SK-N-SH (cell line): ENCODE measurements around the gene NOA1. TPM values are rescaled to one million over a fixed set of nuclear protein-coding genes. Genes with fewer than 3 reads are reported as not detected.

ENCODE experiments used
- CTCF ChIA-PET: fragments of 300-600, 350-600 bp; formaldehyde crosslinking; extraction: SDS; loops from one replicate; lab custom pipeline; 2021; lab: Yijun Ruan, JAX
- POLR2A ChIA-PET: fragments of 350-600 bp; sonication (Branson Sonifier 250); formaldehyde crosslinking; extraction: SDS; loops from one replicate; lab custom pipeline; 2020; ENCODE audit warnings: antibody characterized with exemption, inconsistent platforms; lab: Yijun Ruan, JAX
- DNase-seq: peaks from one replicate; pipeline ENCODE4 v3.0.0; 2012
- H2AFZ ChIP-seq: fragments of 200-600 bp; sonication (generic); 2 replicates; pipeline ENCODE4 v1.8.1; 2016; ENCODE audit warnings: antibody characterized with exemption, mild to moderate bottlenecking, low read depth
- H3F3A ChIP-seq: fragments of 200-600 bp; sonication (generic); replicated peaks from 2 replicates; pipeline ENCODE3; 2016; ENCODE audit warnings: antibody characterized with exemption, mild to moderate bottlenecking; ENCODE audit not compliant: insufficient read depth
- H3K27ac ChIP-seq, 2 experiments: fragments of 200-500 bp in 1 of 2; fragments of 200-600 bp in 1 of 2; sonication (Bioruptor generic) in 1 of 2; sonication (generic), shearing (Covaris generic) in 1 of 2; 2 replicates each; pipeline versions ENCODE4 v1.5.1 to v1.6.1; 2014 to 2016; ENCODE audit warnings: low read depth in 2 of 2, inconsistent platforms in 1 of 2, low read length in 1 of 2, mild to moderate bottlenecking in 1 of 2, mixed read lengths in 1 of 2
- H3K27me3 ChIP-seq: fragments of 200-600 bp; sonication (generic), shearing (Covaris generic); 2 replicates; pipeline ENCODE4 v1.6.1; 2016; ENCODE audit warnings: mixed run types; ENCODE audit not compliant: insufficient read depth
- H3K36me3 ChIP-seq, 2 experiments: fragments of 200-500 bp in 1 of 2; fragments of 200-600 bp in 1 of 2; sonication (Bioruptor generic) in 1 of 2; sonication (generic) in 1 of 2; replicated peaks in 1 of 2; 2 replicates each; pipeline versions ENCODE3 to v1.5.1; 2014 to 2016; ENCODE audit warnings: low read length in 1 of 2, mild to moderate bottlenecking in 1 of 2; ENCODE audit not compliant: insufficient read depth in 2 of 2, control insufficient read depth in 1 of 2
- H3K4me1 ChIP-seq, 2 experiments: fragments of 200-500 bp in 1 of 2; fragments of 200-600 bp in 1 of 2; sonication (Bioruptor generic) in 1 of 2; sonication (generic), shearing (Covaris generic) in 1 of 2; 2 replicates each; pipeline versions ENCODE4 v1.5.1 to v1.6.1; 2014 to 2016; ENCODE audit warnings: low read depth in 1 of 2, low read length in 1 of 2, mixed run types in 1 of 2; ENCODE audit not compliant: insufficient read depth in 2 of 2, control insufficient read depth in 1 of 2
- H3K4me2 ChIP-seq: fragments of 200-600 bp; sonication (generic), shearing (Covaris generic); 2 replicates; pipeline ENCODE4 v1.6.1; 2017; ENCODE audit warnings: mixed run types
- H3K4me3 ChIP-seq, 2 experiments: fragments of 200-500 bp in 1 of 2; fragments of 200-600 bp in 1 of 2; sonication (Bioruptor generic) in 1 of 2; sonication (generic), shearing (Covaris generic) in 1 of 2; 2 replicates each; pipeline versions ENCODE4 v1.5.1 to v1.8.1; 2014 to 2016; ENCODE audit warnings: low read depth in 2 of 2, inconsistent platforms in 1 of 2, low read length in 1 of 2, mild to moderate bottlenecking in 1 of 2, mixed read lengths in 1 of 2, moderate library complexity in 1 of 2
- H3K79me2 ChIP-seq: fragments of 200-600 bp; sonication (generic); 2 replicates; pipeline ENCODE4 v1.8.1; 2017; ENCODE audit warnings: mild to moderate bottlenecking; ENCODE audit not compliant: insufficient read depth
- H3K9ac ChIP-seq: fragments of 200-600 bp; sonication (generic); 2 replicates; pipeline ENCODE4 v1.6.1; 2017; ENCODE audit warnings: mixed run types
- H3K9me2 ChIP-seq: fragments of 200-600 bp; sonication (generic); 2 replicates; pipeline ENCODE4 v1.6.1; 2017; ENCODE audit warnings: mixed run types
- H3K9me3 ChIP-seq: fragments of 200-600 bp; sonication (generic); 2 replicates; pipeline ENCODE4 v1.6.1; 2017; ENCODE audit warnings: mixed run types, mild to moderate bottlenecking, moderate library complexity
- H4K20me1 ChIP-seq: fragments of 200-600 bp; sonication (generic); 2 replicates; pipeline ENCODE4 v1.6.1; 2017; ENCODE audit warnings: mild to moderate bottlenecking, mixed run types; ENCODE audit not compliant: insufficient read depth
- CTCF ChIP-seq: fragments of 200-600 bp; sonication (generic); IDR thresholded peaks from 2 replicates; pipeline ENCODE4 v1.6.1; 2017; ENCODE audit warnings: antibody characterized with exemption, mild to moderate bottlenecking, moderate library complexity
- EZH2phosphoT487 ChIP-seq: fragments of 200-600 bp; sonication (generic); IDR thresholded peaks from 2 replicates; pipeline ENCODE4 v1.6.1; 2017; ENCODE audit warnings: low read depth, mixed run types, mild to moderate bottlenecking, antibody characterized with exemption, moderate library complexity, borderline replicate concordance
- FOSL2 ChIP-seq: IDR thresholded peaks from 2 replicates; pipeline ENCODE4 v1.4.0; 2012; ENCODE audit warnings: low read depth, mild to moderate bottlenecking, moderate library complexity, borderline replicate concordance
- FOXJ3 ChIP-seq: sonication (generic); formaldehyde crosslinking; IDR thresholded peaks from 2 replicates; pipeline ENCODE4 v1.5.1; 2020; ENCODE audit warnings: mild to moderate bottlenecking, missing genetic modification reagents
- GABPA ChIP-seq: IDR thresholded peaks from 2 replicates; pipeline ENCODE4 v1.4.0; 2012; ENCODE audit warnings: low read depth, mild to moderate bottlenecking
- GATA2 ChIP-seq: sonication (generic); formaldehyde crosslinking; IDR thresholded peaks from 2 replicates; pipeline ENCODE4 v1.5.0; 2020; ENCODE audit warnings: mild to moderate bottlenecking, missing genetic modification reagents
- MEF2A ChIP-seq: IDR thresholded peaks from 2 replicates; pipeline ENCODE4 v1.4.0; 2012; ENCODE audit warnings: low read depth, borderline replicate concordance
- NRF1 ChIP-seq: IDR thresholded peaks from 2 replicates; pipeline ENCODE4 v1.6.1; 2012; ENCODE audit warnings: low read depth, mild to moderate bottlenecking, low read length
- RAD21 ChIP-seq: IDR thresholded peaks from 2 replicates; pipeline ENCODE4 v1.6.1; 2012; ENCODE audit warnings: mild to moderate bottlenecking, low read length
- RCOR1 ChIP-seq: fragments of 150-350 bp; IDR thresholded peaks from 2 replicates; pipeline ENCODE4 v1.6.1; 2017; ENCODE audit warnings: antibody characterized with exemption, low read length
- REST ChIP-seq: IDR thresholded peaks from 2 replicates; pipeline ENCODE4 v1.6.1; 2012; ENCODE audit warnings: mild to moderate bottlenecking, low read depth, low read length, moderate library complexity
- RFX5 ChIP-seq: IDR thresholded peaks from 2 replicates; pipeline ENCODE4 v1.6.1; 2012; ENCODE audit warnings: mild to moderate bottlenecking, improper control_type of control experiment, low read length
- RXRA ChIP-seq: IDR thresholded peaks from 2 replicates; pipeline ENCODE4 v1.4.0; 2012; ENCODE audit warnings: low read depth, mild to moderate bottlenecking, borderline replicate concordance
- SIN3A ChIP-seq: IDR thresholded peaks from 2 replicates; pipeline ENCODE4 v1.6.1; 2012; ENCODE audit warnings: low read depth, mild to moderate bottlenecking, low read length, moderate library complexity, borderline replicate concordance
- SMC3 ChIP-seq: IDR thresholded peaks from 2 replicates; pipeline ENCODE4 v1.6.1; 2012; ENCODE audit warnings: low read depth, low read length, improper control_type of control experiment
- TAF1 ChIP-seq: IDR thresholded peaks from 2 replicates; pipeline ENCODE4 v1.6.1; 2012; ENCODE audit warnings: low read depth, mild to moderate bottlenecking, low read length, moderate library complexity, borderline replicate concordance
- TCF12 ChIP-seq: IDR thresholded peaks from 2 replicates; pipeline ENCODE4 v1.4.0; 2012
- YY1 ChIP-seq: IDR thresholded peaks from 2 replicates; pipeline ENCODE4 v1.4.0; 2012; ENCODE audit warnings: low read depth, mild to moderate bottlenecking
- WGBS: methylation state at CpG from one replicate; pipeline ENCODE4 v1.1.6; 2017; ENCODE audit warnings: low lambda C conversion rate; 5-methylcytosine and 5-hydroxymethylcytosine counted together
- polyA plus RNA-seq, 3 experiments: library from polyadenylated mRNA; depleted of rRNA; stranded (reverse); fragments of >200 nt; gene quantifications; 2 replicates each; pipeline ENCODE4 v1.2.3, GENCODE V29; 2012
- TF ChIP-seq, protein P1 (sequence below): IDR thresholded peaks from 2 replicates; pipeline ENCODE4 v1.4.0; 2012; ENCODE audit warnings: low read depth

The NOA1 gene
- polyA plus RNA-seq, 1 of the 3 experiments (the other 2 are of a cell fraction) = 11.8 TPM

GRCh38 chr4:56930638-56931037 is 46.8 kb downstream of the NOA1 start:
- Histone ChIP-seq H3K79me2 (peaks cover 87% of the 10 kb centered on the region), H3K9ac (no peak overlapping the region), H3K9me2 (no peaks in the 10 kb centered on the region), H3K4me2 (no peak overlapping the region), H2AFZ (no peak overlapping the region), H3K27me3 (no peaks in the 10 kb centered on the region), H3K36me3 (peaks cover 27 to 75% of the 10 kb centered on the region in 2 experiments)
- ChIA-PET POLR2A (no interaction called here), CTCF (interaction anchor here (1.4 kb wide), 1 partner anchor 14 kb away, joined by 3 read pairs; no protein-coding TSS in a partner anchor)
- no CpG with 5 or more reads among the region's 7 CpGs for WGBS
- TF ChIP-seq TAF1 (no peak), FOSL2 (no peak), TCF12 (no peak), CTCF (no peak), YY1 (no peak), REST (no peak), FOXJ3 (CRISPR knock-in tag) (no peak)
- TF ChIP-seq, all 33 proteins: peak for 0
- peaks cover 16% of the 10 kb centered on the region for H3F3A ChIP-seq
- H3K4me3 ChIP-seq = no peak overlapping the region
- H3K27ac ChIP-seq = no peak overlapping the region
- DNase-seq = no peak
- H3K9me3 ChIP-seq = no peaks in the 10 kb centered on the region
- H3K4me1 ChIP-seq = no peaks in the 10 kb centered on the region
- H4K20me1 ChIP-seq = peaks cover 40% of the 10 kb centered on the region

DNA sequence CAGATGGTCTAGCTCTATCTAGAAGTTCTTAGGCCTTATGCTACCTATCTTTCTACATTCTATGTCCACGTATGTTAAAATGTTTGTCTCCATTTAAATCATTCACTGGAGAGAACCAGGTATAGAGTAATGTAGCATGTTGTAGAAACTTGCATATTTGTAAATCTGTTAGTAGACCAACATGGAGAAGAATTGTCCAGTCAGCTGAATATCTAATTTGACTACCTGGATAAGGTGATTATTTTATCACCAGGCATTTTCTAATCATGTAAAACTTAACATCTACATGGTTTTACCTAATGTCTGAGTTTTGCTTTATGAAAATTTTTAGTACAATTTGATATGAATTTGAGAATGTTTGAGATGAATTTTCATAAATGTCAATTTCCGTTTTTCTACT is 50.2 kb downstream of the NOA1 start:
- 50% methylated on average over 2 of the region's 2 CpGs for whole genome bisulfite sequencing
- Histone ChIP-seq H3K27me3 (no peaks in the 10 kb centered on the region), H2AFZ (no peak overlapping the region), H3K4me1 (no peaks in the 10 kb centered on the region), H3K9ac (no peak overlapping the region), H3K79me2 (peaks cover 90% of the 10 kb centered on the region), H3K36me3 (peaks cover 31 to 70% of the 10 kb centered on the region in 2 experiments), H3K4me2 (no peak overlapping the region), H3K27ac (no peak overlapping the region), H3K9me3 (no peaks in the 10 kb centered on the region), H3K4me3 (no peak overlapping the region), H3F3A (peaks cover 8% of the 10 kb centered on the region), H3K9me2 (no peaks in the 10 kb centered on the region), H4K20me1 (peaks cover 38% of the 10 kb centered on the region)
- ChIA-PET POLR2A (no interaction called here), CTCF (no interaction called here)
- DNase-seq = no peak
- no peak for TF ChIP-seq SIN3A
- no peak for TF ChIP-seq REST
- TF ChIP-seq RCOR1 = no peak
- TF ChIP-seq RFX5 = no peak
- TF ChIP-seq TAF1 = no peak
- TF ChIP-seq GABPA = no peak
- TF ChIP-seq SMC3 = no peak
- TF ChIP-seq RAD21 = no peak
- no peak for TF ChIP-seq RXRA
- no peak for TF ChIP-seq MEF2A
- no peak for TF ChIP-seq GATA2 (CRISPR knock-in tag)
- no peak for TF ChIP-seq EZH2phosphoT487
- TF ChIP-seq FOXJ3 (CRISPR knock-in tag) = no peak
- TF ChIP-seq, protein P1, sequence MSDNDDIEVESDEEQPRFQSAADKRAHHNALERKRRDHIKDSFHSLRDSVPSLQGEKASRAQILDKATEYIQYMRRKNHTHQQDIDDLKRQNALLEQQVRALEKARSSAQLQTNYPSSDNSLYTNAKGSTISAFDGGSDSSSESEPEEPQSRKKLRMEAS = no peak
- no peak for TF ChIP-seq NRF1
